ENCODE data around the gene APOL2.
"Not testable (repeated sequence)": the region's sequence is repeated elsewhere in the genome, so short reads cannot be mapped to it uniquely, and the experiment has no call there.

The APOL2 gene

DNA sequence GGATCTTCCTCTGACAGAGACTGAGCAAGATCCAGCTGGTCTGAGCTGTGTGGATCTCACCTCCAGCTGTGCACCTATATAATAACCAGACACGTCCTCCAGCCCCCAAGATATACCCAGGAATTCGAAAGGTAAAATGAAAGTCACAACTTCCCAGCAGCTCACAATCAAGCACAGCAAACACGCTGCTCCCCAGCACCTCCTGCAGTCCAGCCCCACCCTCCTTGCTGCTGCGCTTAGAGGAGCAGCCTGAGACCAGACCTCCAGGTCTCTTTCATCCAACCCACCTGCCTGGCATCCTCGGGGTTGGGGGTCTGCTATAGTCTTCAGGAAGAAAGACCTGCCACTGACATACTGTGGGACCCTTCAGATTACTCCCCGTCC is 34.7 kb downstream of the APOL2 start:
- DNase-seq (ENCODE audit: low read depth, low spot score): no peak
- H3K4me3 ChIP-seq (ENCODE audit: low read depth, low read length): no peak overlapping the region
- CTCF ChIA-PET: interaction anchor here (0.8 to 1.2 kb wide), 4 partner anchors 10 to 282 kb away, joined by 3 to 4 read pairs (median 3); no protein-coding TSS in a partner anchor
- POLR2A ChIA-PET: no interaction called here
- TF ChIP-seq, protein P1, sequence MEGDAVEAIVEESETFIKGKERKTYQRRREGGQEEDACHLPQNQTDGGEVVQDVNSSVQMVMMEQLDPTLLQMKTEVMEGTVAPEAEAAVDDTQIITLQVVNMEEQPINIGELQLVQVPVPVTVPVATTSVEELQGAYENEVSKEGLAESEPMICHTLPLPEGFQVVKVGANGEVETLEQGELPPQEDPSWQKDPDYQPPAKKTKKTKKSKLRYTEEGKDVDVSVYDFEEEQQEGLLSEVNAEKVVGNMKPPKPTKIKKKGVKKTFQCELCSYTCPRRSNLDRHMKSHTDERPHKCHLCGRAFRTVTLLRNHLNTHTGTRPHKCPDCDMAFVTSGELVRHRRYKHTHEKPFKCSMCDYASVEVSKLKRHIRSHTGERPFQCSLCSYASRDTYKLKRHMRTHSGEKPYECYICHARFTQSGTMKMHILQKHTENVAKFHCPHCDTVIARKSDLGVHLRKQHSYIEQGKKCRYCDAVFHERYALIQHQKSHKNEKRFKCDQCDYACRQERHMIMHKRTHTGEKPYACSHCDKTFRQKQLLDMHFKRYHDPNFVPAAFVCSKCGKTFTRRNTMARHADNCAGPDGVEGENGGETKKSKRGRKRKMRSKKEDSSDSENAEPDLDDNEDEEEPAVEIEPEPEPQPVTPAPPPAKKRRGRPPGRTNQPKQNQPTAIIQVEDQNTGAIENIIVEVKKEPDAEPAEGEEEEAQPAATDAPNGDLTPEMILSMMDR (IDR thresholded peaks at IDR 0.05; ENCODE audit: insufficient read depth, low read length, missing control alignments): no peak

DNA sequence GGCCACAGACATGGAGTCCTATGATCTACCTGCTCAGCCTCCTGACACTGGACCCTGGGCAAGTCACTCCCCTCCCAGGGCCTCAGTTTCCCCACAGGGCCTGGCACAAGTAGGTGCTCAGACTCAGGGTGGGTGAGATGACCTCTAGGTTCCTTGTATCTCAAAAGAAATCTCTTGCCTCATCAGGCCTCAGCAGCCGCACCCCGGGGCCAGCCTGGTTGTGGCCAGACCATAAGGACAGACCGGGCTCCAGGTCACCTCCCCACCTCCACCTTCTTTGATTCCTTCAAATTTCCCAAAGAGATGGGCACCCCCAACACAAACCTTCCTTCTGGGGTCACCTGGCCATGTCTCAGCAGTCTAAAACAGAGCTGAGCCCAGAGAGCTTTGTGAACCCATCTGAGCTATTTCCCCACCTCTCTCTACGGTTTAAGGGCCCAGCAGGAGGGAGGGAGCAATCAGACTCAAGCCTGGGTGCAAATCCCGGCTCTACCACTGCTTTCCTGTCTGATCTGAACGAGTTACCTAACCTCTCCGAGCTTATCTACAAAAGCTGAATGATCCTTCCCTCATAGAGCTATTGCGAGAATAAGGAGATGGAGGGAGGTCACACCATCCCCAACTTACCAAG is 35.2 kb downstream of the APOL2 start:
- TF ChIP-seq, protein P1 (IDR thresholded peaks at IDR 0.05; ENCODE audit: insufficient read depth, low read length, missing control alignments): no peak
- DNase-seq (ENCODE audit: low read depth, low spot score): no peak
- POLR2A ChIA-PET: no interaction called here
- no peak overlapping the region for H3K4me3 ChIP-seq (ENCODE audit: low read depth, low read length)
- CTCF ChIA-PET: interaction anchor here (0.8 to 1.2 kb wide), 4 partner anchors 9 to 283 kb away, joined by 3 to 4 read pairs (median 3); no protein-coding TSS in a partner anchor

DNA sequence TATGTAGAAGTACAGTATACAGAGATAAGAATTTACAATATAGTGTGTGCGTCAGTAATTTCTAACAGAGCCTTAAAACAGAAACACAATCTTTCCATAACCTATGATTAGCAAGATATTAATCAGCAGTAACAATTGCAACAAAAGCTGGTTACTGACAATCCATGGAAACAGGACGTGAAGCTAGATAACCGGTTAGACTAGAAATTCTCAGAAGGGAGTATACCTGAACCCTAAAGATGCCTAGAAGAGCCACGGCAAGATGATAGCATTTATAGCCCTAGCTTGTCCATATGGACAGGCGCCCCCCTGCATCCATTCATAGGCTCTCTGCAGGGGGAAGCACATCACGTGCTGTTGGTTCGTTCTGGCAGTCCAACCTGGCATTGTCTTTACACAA is 35.9 kb downstream of the APOL2 start:
- POLR2A ChIA-PET; DNase-seq (ENCODE audit: low read depth, low spot score); H3K4me3 ChIP-seq (ENCODE audit: low read depth, low read length): not testable (repeated sequence)
- CTCF ChIA-PET: interaction anchor here (0.9 to 1.2 kb wide), 2 partner anchors 10 to 283 kb away, joined by 3 read pairs; no protein-coding TSS in a partner anchor

DNA sequence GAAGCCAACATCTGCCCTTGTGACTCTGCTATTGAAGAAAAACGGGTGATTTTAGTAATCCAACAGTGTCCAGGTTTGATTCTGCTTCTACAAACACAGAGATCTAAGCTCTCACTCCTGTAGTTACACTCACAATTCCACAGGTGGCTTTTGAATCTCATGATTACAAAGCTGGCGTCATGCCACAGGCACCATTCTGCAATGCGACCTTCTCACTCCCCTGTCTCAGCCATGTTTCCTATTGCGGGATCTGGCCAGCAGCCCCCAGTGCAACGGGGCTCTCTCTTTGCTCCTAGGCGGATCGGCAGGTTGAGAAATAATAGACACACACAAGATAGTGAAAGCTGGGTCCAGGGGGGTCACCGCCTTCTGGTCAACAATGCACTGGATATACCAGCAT is 36.4 kb downstream of the APOL2 start:
- POLR2A ChIA-PET; H3K4me3 ChIP-seq (ENCODE audit: low read depth, low read length); DNase-seq (ENCODE audit: low read depth, low spot score): not testable (repeated sequence)
- CTCF ChIA-PET: interaction anchor here (0.9 to 1.7 kb wide), 2 partner anchors 10 to 284 kb away, joined by 3 to 7 read pairs; no protein-coding TSS in a partner anchor

DNA sequence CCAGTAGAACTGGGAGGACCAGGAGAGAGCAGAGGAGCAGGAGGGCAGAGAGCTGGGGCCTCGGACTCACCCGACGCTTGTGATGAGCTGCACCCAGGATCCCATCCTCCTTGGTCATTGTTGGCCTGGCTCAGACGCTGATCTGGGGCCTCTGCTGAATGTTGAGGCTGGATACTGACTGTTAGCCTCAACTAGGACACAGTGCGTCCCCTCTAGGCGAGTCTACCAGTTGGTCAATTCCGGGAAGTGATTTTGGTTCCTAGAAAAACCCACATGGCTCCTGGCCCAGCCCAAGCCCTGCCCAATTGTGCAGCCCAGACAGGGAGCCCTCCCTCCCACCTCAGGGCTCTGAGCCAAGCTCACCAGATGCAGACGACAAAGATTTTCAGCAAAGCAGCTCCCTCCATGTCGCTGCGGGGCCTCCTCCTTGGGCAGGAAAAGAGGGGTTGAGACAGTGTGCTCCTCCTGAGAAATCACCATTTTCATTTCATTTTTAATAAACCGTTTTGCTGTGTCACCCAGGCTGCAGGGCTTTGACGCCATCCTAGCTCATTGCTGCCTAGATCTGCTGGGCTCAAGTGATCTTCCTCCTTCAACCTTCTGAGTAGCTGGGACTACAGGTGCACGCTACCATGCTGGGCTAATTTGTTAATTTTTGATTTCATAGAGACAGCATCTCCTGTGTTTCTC is 37.6 kb downstream of the APOL2 start, which contains the start of gene APOL4:
TSS of gene APOL4 (minus strand) at position 180 of the 690 bp plus-strand sequence. CDS start at position 105, 75 bp downstream.
- POLR2A ChIA-PET: no interaction called here
- TF ChIP-seq, protein P1 (IDR thresholded peaks at IDR 0.05; ENCODE audit: insufficient read depth, low read length, missing control alignments): no peak
- no peak for DNase-seq (ENCODE audit: low read depth, low spot score)
- CTCF ChIA-PET: interaction anchor here (1.7 kb wide), 1 partner anchor 285 kb away, joined by 7 read pairs; no protein-coding TSS in a partner anchor
- no peak within 1 kb of the TSS for H3K4me3 ChIP-seq (ENCODE audit: low read depth, low read length)

DNA sequence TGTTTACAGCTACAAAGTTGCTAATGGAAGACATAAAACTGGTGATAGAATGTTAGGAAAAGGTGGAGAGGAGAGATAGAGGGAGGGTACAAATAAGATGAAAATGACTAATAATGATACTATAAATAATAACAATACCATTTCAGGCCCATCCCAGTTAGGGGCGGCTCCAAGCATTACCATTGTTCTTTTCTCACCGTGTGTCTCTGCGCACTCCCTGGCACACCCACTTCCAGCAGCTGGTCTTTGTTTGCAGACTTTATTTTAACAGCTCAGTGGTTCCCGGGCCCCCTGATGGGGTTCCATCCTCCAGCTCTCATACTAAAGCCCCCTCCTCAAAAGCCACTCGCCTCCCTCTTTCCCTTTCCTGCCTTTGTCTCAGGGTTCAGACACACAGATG is 38.3 kb downstream of the APOL2 start:
- H3K4me3 ChIP-seq (ENCODE audit: low read depth, low read length); DNase-seq (ENCODE audit: low read depth, low spot score); CTCF ChIA-PET; POLR2A ChIA-PET: not testable (repeated sequence)

DNA sequence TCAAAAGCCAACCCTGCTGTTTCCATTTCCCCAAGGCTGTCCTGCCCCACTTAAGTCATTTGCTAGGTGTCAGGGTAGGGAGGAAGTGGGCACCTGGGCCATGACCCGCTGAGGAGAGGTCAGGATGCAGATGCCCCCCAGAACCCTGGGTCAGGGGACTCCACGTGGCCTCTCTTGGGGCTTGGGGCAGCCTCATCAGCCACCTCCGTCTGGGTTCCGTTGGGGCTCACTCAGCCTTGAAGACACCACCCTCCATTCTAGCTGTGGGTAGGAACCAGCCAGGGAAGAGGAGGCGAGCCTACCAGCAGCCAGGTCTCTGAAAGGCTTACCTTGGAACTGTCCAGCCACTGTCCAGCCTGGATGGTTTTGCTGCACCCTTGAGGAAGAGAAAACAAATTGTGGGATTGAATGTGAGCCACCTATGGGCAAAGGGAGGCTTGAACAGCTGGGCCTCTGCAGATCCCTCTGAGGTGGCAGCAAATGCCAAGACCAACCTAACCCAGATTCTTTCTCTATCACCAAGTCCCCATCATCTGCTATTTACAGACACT is 40.3 kb downstream of the APOL2 start:
- POLR2A ChIA-PET: no interaction called here
- H3K4me3 ChIP-seq (ENCODE audit: low read depth, low read length): no peak overlapping the region
- TF ChIP-seq, protein P1 (IDR thresholded peaks at IDR 0.05; ENCODE audit: insufficient read depth, low read length, missing control alignments): no peak
- no peak for DNase-seq (ENCODE audit: low read depth, low spot score)
- CTCF ChIA-PET: interaction anchor here (0.8 to 12.3 kb wide), 4 partner anchors 8 to 39 kb away, joined by 3 to 76 read pairs (median 25); partner anchors contain the start of gene APOL2

Measured in AG04449 (cell line).